Measurements from ENCODE around the gene DNM1.
A peak's percentile ranks its signal among the peaks of the same experiment; 100 is the strongest.

The DNM1 gene

GRCh38 chr9:128214571-128215490 is 11.7 kb downstream of the DNM1 start:
- TF ChIP-seq CTCF (IDR thresholded peaks at IDR 0.05; ENCODE audit: borderline replicate concordance, insufficient read depth, low read depth, low read length) = no peak
- H3K4me3 ChIP-seq (ENCODE audit: low read depth, low read length) = no peak overlapping the region

GRCh38 chr9:128215491-128216409 is 12.6 kb downstream of the DNM1 start:
- no peak for TF ChIP-seq CTCF (IDR thresholded peaks at IDR 0.05; ENCODE audit: borderline replicate concordance, insufficient read depth, low read depth, low read length)
- no peak overlapping the region for H3K4me3 ChIP-seq (ENCODE audit: low read depth, low read length)

- no peak for TF ChIP-seq CTCF (IDR thresholded peaks at IDR 0.05; ENCODE audit: borderline replicate concordance, insufficient read depth, low read depth, low read length)
- no peak overlapping the region for H3K4me3 ChIP-seq (ENCODE audit: low read depth, low read length)
Measured at GRCh38 chr9:128216781-128217553, 13.8 kb downstream of the DNM1 start.

- no peak for TF ChIP-seq CTCF (IDR thresholded peaks at IDR 0.05; ENCODE audit: borderline replicate concordance, insufficient read depth, low read depth, low read length)
- peak overlapping the region; percentile 55 for H3K4me3 ChIP-seq (ENCODE audit: low read depth, low read length)
Measured at GRCh38 chr9:128218172-128218517, 15.0 kb downstream of the DNM1 start.

- peak overlapping the region; percentile 55 for H3K4me3 ChIP-seq (ENCODE audit: low read depth, low read length)
- no peak for TF ChIP-seq CTCF (IDR thresholded peaks at IDR 0.05; ENCODE audit: borderline replicate concordance, insufficient read depth, low read depth, low read length)
Measured at GRCh38 chr9:128218518-128219389, 15.6 kb downstream of the DNM1 start.

GRCh38 chr9:128219831-128220230 is 16.7 kb downstream of the DNM1 start:
- no peak for TF ChIP-seq CTCF (IDR thresholded peaks at IDR 0.05; ENCODE audit: borderline replicate concordance, insufficient read depth, low read depth, low read length)

More at GRCh38 chr9:128219831-128220230, 16.7 kb downstream of the DNM1 start:
- H3K4me3 ChIP-seq (ENCODE audit: low read depth, low read length) = no peak overlapping the region
